HG03060 (cell line): ENCODE measurements around the gene OR1M1.
"Not testable (repeated sequence)": the region's sequence is repeated elsewhere in the genome, so short reads cannot be mapped to it uniquely, and the experiment has no call there.

ENCODE experiments used
- ATAC-seq: cut with Tn5 transposase; IDR thresholded peaks from one replicate; pipeline ENCODE4 v1.9.1; 2021; ENCODE audit warnings: low read depth, moderate number of reproducible peaks; ENCODE audit not compliant: unreplicated experiment

OR1M1 gene

GRCh38 chr19:9086761-9087160 lies at the start of gene OR1M1:
OR1M1 (plus strand) TSS chr19:9087061; CDS start chr19:9093245, 6,184 bp downstream.
- no peak for ATAC-seq

- no peak for ATAC-seq
Observed at GRCh38 chr19:9037400-9038062, 49.3 kb upstream of the OR1M1 start.

- no peak for ATAC-seq
Observed at GRCh38 chr19:9039728-9040127, 47.1 kb upstream of the OR1M1 start.

- ATAC-seq: no peak
Observed at GRCh38 chr19:9040131-9040530, 46.7 kb upstream of the OR1M1 start.

- ATAC-seq: no peak
Observed at GRCh38 chr19:9041023-9041422, 45.8 kb upstream of the OR1M1 start.

GRCh38 chr19:9043524-9043923 lies 43.3 kb upstream of the OR1M1 start:
- no peak for ATAC-seq

GRCh38 chr19:9044449-9044848 lies 42.4 kb upstream of the OR1M1 start:
- ATAC-seq: no peak

- no peak for ATAC-seq
Observed at GRCh38 chr19:9046694-9047093, 40.2 kb upstream of the OR1M1 start.

- no peak for ATAC-seq
Observed at GRCh38 chr19:9052894-9053293, 34.0 kb upstream of the OR1M1 start.

- not testable (repeated sequence) for ATAC-seq
Observed at GRCh38 chr19:9053674-9054073, 33.2 kb upstream of the OR1M1 start.

GRCh38 chr19:9054207-9054606 lies 32.7 kb upstream of the OR1M1 start:
- no peak for ATAC-seq

GRCh38 chr19:9054765-9055164 lies 32.1 kb upstream of the OR1M1 start:
- ATAC-seq: no peak

GRCh38 chr19:9056131-9056530 lies 30.7 kb upstream of the OR1M1 start:
- not testable (repeated sequence) for ATAC-seq

GRCh38 chr19:9057505-9058258 lies 29.2 kb upstream of the OR1M1 start:
- no peak for ATAC-seq

GRCh38 chr19:9058905-9059667 lies 27.8 kb upstream of the OR1M1 start:
- ATAC-seq: no peak

GRCh38 chr19:9060564-9061340 lies 26.1 kb upstream of the OR1M1 start:
- no peak for ATAC-seq

GRCh38 chr19:9061879-9062278 lies 25.0 kb upstream of the OR1M1 start:
- no peak for ATAC-seq

- no peak for ATAC-seq
Observed at GRCh38 chr19:9065457-9066014, 21.3 kb upstream of the OR1M1 start.

GRCh38 chr19:9070066-9070465 lies 16.8 kb upstream of the OR1M1 start:
- no peak for ATAC-seq

GRCh38 chr19:9071720-9072119 lies 15.1 kb upstream of the OR1M1 start:
- ATAC-seq: not testable (repeated sequence)
